Kidney (tissue), 14 donors: Measurements from ENCODE around the gene PWWP2A. TPM values are rescaled to one million over a fixed set of nuclear protein-coding genes. Genes with fewer than 3 reads are reported as not detected.

Experiments used
- DNase-seq, 5 donors: peaks; one replicate each; pipeline ENCODE4 v3.0.0-alpha.2; 2013 to 2020
- FAIRE-seq: peaks from 2 replicates; lab custom pipeline; 2012; peaks lifted over from hg19 to GRCh38; lab: Jason Lieb, UNC
- H3K27ac ChIP-seq, 2 donors: one replicate each; pipeline ENCODE4 v1.7.0; 2013; ENCODE audit warnings: low read depth in 2 of 2, low read length in 2 of 2, inconsistent platforms in 1 of 2
- H3K27me3 ChIP-seq: one replicate; pipeline ENCODE4 v1.7.1; 2013; ENCODE audit warnings: low read length, inconsistent platforms; ENCODE audit not compliant: control insufficient read depth, insufficient read depth
- H3K36me3 ChIP-seq, 3 donors: one replicate each; pipeline versions ENCODE4 v1.7.0 to v1.7.1; 2013; ENCODE audit warnings: low read length in 3 of 3, control low read depth in 1 of 3, inconsistent platforms in 1 of 3; ENCODE audit not compliant: insufficient read depth in 3 of 3, control insufficient read depth in 2 of 3
- H3K4me1 ChIP-seq, 3 donors: one replicate each; pipeline versions ENCODE4 v1.7.0 to v1.7.1; 2013; ENCODE audit warnings: low read length in 3 of 3, inconsistent platforms in 1 of 3, low read depth in 1 of 3; ENCODE audit not compliant: control insufficient read depth in 2 of 3, insufficient read depth in 2 of 3
- H3K4me3 ChIP-seq, 3 donors: one replicate each; pipeline versions ENCODE4 v1.7.0 to v1.8.1; 2013; ENCODE audit warnings: low read length in 3 of 3, control low read depth in 1 of 3, inconsistent platforms in 1 of 3
- H3K9ac ChIP-seq, 3 donors: one replicate each; pipeline versions ENCODE4 v1.7.0 to v1.7.1; 2013; ENCODE audit warnings: low read length in 3 of 3, control low read depth in 1 of 3, inconsistent platforms in 1 of 3
- H3K9me3 ChIP-seq, 3 donors: one replicate each; pipeline versions ENCODE4 v1.7.0 to v1.7.1; 2013; ENCODE audit warnings: low read length in 3 of 3, control low read depth in 1 of 3, inconsistent platforms in 1 of 3; ENCODE audit not compliant: control insufficient read depth in 2 of 3, insufficient read depth in 1 of 3
- intact Hi-C: fragments of 100-400 bp; cut with DNase I; formaldehyde crosslinking; loops from one replicate; pipeline ENCODE4 v1.11.1; 2022
- polyA plus RNA-seq: library from polyadenylated mRNA; stranded (reverse); fragments of 350-450 nt; fragmentation: Illumina TruSeq; extraction: RNeasy Lipid Tissue Mini Kit (QIAGEN cat#74804); gene quantifications from one replicate; pipeline ENCODE4 v1.2.3, GENCODE V29; 2014; ENCODE audit warnings: low read depth, low replicate concordance; ENCODE audit not compliant: insufficient read depth
- total RNA-seq: library from RNA; stranded (reverse); fragmentation: NEBNext Ultra II Directional; extraction: Animal tissue kit (Norgen Biotek cat#: 25700); gene quantifications from one replicate; pipeline ENCODE4 v1.2.1, GENCODE V29; 2021
- TF ChIP-seq, protein P1 (sequence below): IDR thresholded peaks from 3 replicates; pipeline ENCODE4 v1.5.1; 2012; ENCODE audit warnings: mild to moderate bottlenecking, moderate library complexity, borderline replicate concordance; ENCODE audit not compliant: insufficient read depth; ENCODE audit errors: extremely low read depth
- donor health status: control.
- donor health status: control.
- donor health status: control.
- donor health status: control.
- donor health status: control.
- donor health status: DM: yes; HTN: yes; CAD: no.
- donor health status: Normal renal cell carcinoma (clear cell type).

PWWP2A gene
- total and polyA plus RNA-seq, 2 donors from 2014 or later, result 6.3 to 21.6 TPM

DNA sequence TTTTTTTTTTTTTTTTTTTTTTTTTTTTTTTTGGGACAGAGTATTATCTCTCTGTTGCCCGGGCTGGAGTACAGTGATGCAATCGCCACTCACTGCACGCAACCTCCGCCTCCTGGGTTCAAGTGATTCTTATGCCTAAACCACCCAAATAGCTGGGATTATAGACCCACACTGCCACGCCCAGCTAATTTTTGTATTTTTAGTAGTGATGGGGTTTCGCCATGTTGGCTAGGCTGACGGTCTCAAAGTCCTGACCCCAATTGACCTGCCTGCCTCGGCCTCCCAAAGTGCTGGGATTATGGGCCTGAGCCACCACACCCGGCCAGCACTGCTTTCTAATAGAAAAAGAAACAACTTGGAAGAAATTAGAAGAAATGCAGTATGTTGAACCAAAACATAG, 71.1 kb downstream of the PWWP2A start:
- TF ChIP-seq, protein P1, sequence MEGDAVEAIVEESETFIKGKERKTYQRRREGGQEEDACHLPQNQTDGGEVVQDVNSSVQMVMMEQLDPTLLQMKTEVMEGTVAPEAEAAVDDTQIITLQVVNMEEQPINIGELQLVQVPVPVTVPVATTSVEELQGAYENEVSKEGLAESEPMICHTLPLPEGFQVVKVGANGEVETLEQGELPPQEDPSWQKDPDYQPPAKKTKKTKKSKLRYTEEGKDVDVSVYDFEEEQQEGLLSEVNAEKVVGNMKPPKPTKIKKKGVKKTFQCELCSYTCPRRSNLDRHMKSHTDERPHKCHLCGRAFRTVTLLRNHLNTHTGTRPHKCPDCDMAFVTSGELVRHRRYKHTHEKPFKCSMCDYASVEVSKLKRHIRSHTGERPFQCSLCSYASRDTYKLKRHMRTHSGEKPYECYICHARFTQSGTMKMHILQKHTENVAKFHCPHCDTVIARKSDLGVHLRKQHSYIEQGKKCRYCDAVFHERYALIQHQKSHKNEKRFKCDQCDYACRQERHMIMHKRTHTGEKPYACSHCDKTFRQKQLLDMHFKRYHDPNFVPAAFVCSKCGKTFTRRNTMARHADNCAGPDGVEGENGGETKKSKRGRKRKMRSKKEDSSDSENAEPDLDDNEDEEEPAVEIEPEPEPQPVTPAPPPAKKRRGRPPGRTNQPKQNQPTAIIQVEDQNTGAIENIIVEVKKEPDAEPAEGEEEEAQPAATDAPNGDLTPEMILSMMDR, result no peak
- H3K27me3 ChIP-seq, result no peaks in the 10 kb centered on the region
- FAIRE-seq (no peak), DNase-seq (no peak)
- no peak overlapping the region for H3K9ac ChIP-seq
- H3K4me1 ChIP-seq, result no peaks in the 10 kb centered on the region
- intact Hi-C loops, result no loop called here
- no peak overlapping the region for H3K4me3 ChIP-seq
- peaks cover 0 to 32% (median 14%) of the 10 kb centered on the region in 3 donors for H3K36me3 ChIP-seq
- H3K9me3 ChIP-seq, result no peaks in the 10 kb centered on the region
- H3K27ac ChIP-seq, result no peak overlapping the region

DNA sequence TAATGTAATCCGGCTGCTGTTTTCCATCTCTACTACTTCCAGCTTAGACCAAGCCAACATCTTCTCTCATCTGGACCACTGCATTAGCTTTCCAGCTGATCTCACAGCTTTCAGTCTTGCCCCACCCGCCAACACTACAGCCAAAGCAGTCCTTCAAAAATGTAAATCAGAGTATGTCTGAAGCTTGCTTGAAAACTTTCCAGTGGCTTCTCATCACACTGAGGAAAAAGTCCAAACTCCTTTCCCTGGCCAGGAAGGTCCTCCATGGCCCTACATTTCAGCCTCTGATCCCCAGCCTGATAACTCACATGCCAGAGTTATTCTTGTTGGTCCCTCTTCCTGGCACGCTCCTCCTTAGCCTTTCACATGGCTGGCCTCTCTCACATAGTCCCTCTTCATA, 71.8 kb downstream of the PWWP2A start:
- Histone ChIP-seq H3K9ac (no peak overlapping the region), H3K27ac (no peak overlapping the region), H3K4me3 (no peak overlapping the region), H3K9me3 (no peaks in the 10 kb centered on the region), H3K36me3 (peaks cover 0 to 26% (median 14%) of the 10 kb centered on the region in 3 donors), H3K4me1 (no peaks in the 10 kb centered on the region), H3K27me3 (no peaks in the 10 kb centered on the region)
- FAIRE-seq, result no peak
- intact Hi-C loops, result no loop called here
- TF ChIP-seq, protein P1, result no peak
- DNase-seq, result no peak

DNA sequence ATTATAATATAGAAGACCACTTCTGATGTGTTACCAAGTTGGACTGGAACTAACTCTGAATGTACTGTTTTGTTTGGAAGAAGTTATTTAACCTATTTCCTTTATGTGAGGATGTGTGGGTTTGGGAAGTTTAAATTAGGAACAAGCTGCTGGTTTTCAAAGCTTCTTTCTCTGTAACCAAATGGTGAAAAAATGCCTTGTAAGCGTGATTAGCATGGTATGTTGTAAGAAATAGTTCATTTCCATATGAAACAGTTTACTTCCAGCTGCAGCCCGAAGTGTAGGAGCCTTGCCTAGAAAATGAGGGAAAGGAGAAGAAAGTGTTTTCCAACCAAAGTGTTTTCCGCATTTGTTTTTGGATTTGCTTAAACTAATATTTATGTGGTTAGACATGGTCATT, 74.3 kb downstream of the PWWP2A start:
- Histone ChIP-seq H3K9me3 (no peaks in the 10 kb centered on the region), H3K27ac (no peak overlapping the region), H3K36me3 (peaks cover 0 to 13% (median 0%) of the 10 kb centered on the region in 3 donors), H3K4me3 (no peak overlapping the region), H3K27me3 (no peaks in the 10 kb centered on the region), H3K4me1 (no peaks in the 10 kb centered on the region), H3K9ac (no peak overlapping the region)
- DNase-seq, result no peak
- intact Hi-C loops, result no loop called here
- TF ChIP-seq, protein P1, result no peak
- FAIRE-seq, result no peak

DNA sequence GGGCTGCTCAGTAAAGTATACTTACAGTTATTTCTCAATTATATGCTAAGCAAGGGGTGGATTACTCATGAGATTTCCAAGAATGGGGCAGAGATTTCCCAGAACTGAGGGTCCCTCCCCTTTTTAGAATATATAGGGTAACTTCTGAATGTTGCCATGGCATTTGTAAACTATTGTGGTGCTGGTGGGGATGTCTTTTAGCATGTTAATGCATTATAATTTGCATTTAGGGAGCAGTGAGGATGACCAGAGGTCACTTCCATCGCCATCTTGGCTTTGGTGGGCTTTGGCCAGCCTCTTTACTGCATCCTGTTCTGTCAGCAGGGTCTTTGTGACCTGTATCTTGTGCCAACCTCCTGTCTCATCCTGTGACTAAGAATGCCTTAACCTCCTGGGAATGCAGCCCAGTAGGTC, 74.9 kb downstream of the PWWP2A start:
- TF ChIP-seq, protein P1, result no peak
- H3K4me3 ChIP-seq, result no peak overlapping the region
- no peaks in the 10 kb centered on the region for H3K27me3 ChIP-seq
- DNase-seq (no peak), FAIRE-seq (no peak)
- H3K36me3 ChIP-seq, result peaks cover 0 to 16% (median 0%) of the 10 kb centered on the region in 3 donors
- H3K9ac ChIP-seq, result no peak overlapping the region
- H3K9me3 ChIP-seq, result no peaks in the 10 kb centered on the region
- H3K4me1 ChIP-seq, result no peaks in the 10 kb centered on the region
- intact Hi-C loops, result no loop called here
- no peak overlapping the region for H3K27ac ChIP-seq
